ENCODE measurements around the gene ATAD3C.
"Not testable (repeated sequence)": the region's sequence is repeated elsewhere in the genome, so short reads cannot be mapped to it uniquely, and the experiment has no call there.

ATAD3C gene

GRCh38 chr1:1410238-1410637 is 39.3 kb upstream of the ATAD3C start:
- not testable (repeated sequence) for DNase-seq; H3K27ac Mint-ChIP-seq; H3K9me3 Mint-ChIP-seq; H3K4me3 Mint-ChIP-seq; ATAC-seq (replicated peaks); H3K27me3 Mint-ChIP-seq
- Mint-ChIP-seq H3K4me1 (ENCODE audit: low read depth in 2 of 2) (peaks cover 8 to 14% of the 10 kb centered on the region in 2 donors), H3K36me3 (ENCODE audit: insufficient read depth) (peaks cover 23% of the 10 kb centered on the region)

- DNase-seq, result no peak
- Mint-ChIP-seq H3K4me1 (ENCODE audit: low read depth in 2 of 2) (peaks cover 4 to 8% of the 10 kb centered on the region in 2 donors), H3K27me3 (no peaks in the 10 kb centered on the region), H3K27ac (peak overlapping the region in 1 of 2 donors; percentile 31), H3K4me3 (no peak overlapping the region), H3K36me3 (ENCODE audit: insufficient read depth) (peaks cover 10% of the 10 kb centered on the region), H3K9me3 (no peaks in the 10 kb centered on the region)
- no peak for ATAC-seq (replicated peaks)
Observed at GRCh38 chr1:1411626-1412025, 37.9 kb upstream of the ATAD3C start.

GRCh38 chr1:1412311-1412902 is 37.1 kb upstream of the ATAD3C start:
- H3K27ac Mint-ChIP-seq; H3K27me3 Mint-ChIP-seq; H3K9me3 Mint-ChIP-seq; DNase-seq; ATAC-seq (replicated peaks); H3K4me1 Mint-ChIP-seq (ENCODE audit: low read depth in 2 of 2); H3K36me3 Mint-ChIP-seq (ENCODE audit: insufficient read depth); H3K4me3 Mint-ChIP-seq: not testable (repeated sequence)

GRCh38 chr1:1415751-1416150 is 33.7 kb upstream of the ATAD3C start:
- H3K27me3 Mint-ChIP-seq, result peaks cover 0 to 4% of the 10 kb centered on the region in 2 donors
- H3K9me3 Mint-ChIP-seq, result no peaks in the 10 kb centered on the region
- H3K4me3 Mint-ChIP-seq, result no peak overlapping the region
- H3K4me1 Mint-ChIP-seq (ENCODE audit: low read depth in 2 of 2), result no peaks in the 10 kb centered on the region
- no peak for ATAC-seq (replicated peaks)
- H3K36me3 Mint-ChIP-seq (ENCODE audit: insufficient read depth), result no peaks in the 10 kb centered on the region
- DNase-seq, result no peak
- H3K27ac Mint-ChIP-seq, result no peak overlapping the region

- not testable (repeated sequence) for H3K4me3 Mint-ChIP-seq; H3K36me3 Mint-ChIP-seq (ENCODE audit: insufficient read depth)
Observed at GRCh38 chr1:1417396-1417795, 32.1 kb upstream of the ATAD3C start.

GRCh38 chr1:1417825-1418463 is 31.5 kb upstream of the ATAD3C start:
- H3K27ac Mint-ChIP-seq; H3K36me3 Mint-ChIP-seq (ENCODE audit: insufficient read depth); H3K4me3 Mint-ChIP-seq; H3K4me1 Mint-ChIP-seq (ENCODE audit: low read depth in 2 of 2); H3K9me3 Mint-ChIP-seq; ATAC-seq (replicated peaks); DNase-seq: not testable (repeated sequence)
- H3K27me3 Mint-ChIP-seq, result peaks cover 6 to 24% of the 10 kb centered on the region in 2 donors

More at GRCh38 chr1:1417396-1417795, 32.1 kb upstream of the ATAD3C start:
- not testable (repeated sequence) for DNase-seq; H3K9me3 Mint-ChIP-seq; H3K27ac Mint-ChIP-seq; H3K4me1 Mint-ChIP-seq (ENCODE audit: low read depth in 2 of 2); ATAC-seq (replicated peaks)
- H3K27me3 Mint-ChIP-seq, result peaks cover under 1 to 18% of the 10 kb centered on the region in 2 donors

GRCh38 chr1:1418464-1419362 is 30.8 kb upstream of the ATAD3C start:
- ATAC-seq (replicated peaks), result no peak
- Mint-ChIP-seq H3K36me3 (ENCODE audit: insufficient read depth) (no peaks in the 10 kb centered on the region), H3K4me3 (no peak overlapping the region), H3K4me1 (ENCODE audit: low read depth in 2 of 2) (no peaks in the 10 kb centered on the region), H3K27ac (no peak overlapping the region), H3K27me3 (peaks cover 8 to 27% of the 10 kb centered on the region in 2 donors), H3K9me3 (no peaks in the 10 kb centered on the region)
- DNase-seq, result no peak

- H3K4me3 Mint-ChIP-seq, result no peak overlapping the region
- H3K27me3 Mint-ChIP-seq, result peaks cover 10 to 31% of the 10 kb centered on the region in 2 donors
- H3K36me3 Mint-ChIP-seq (ENCODE audit: insufficient read depth), result no peaks in the 10 kb centered on the region
- no peak for ATAC-seq (replicated peaks)
- H3K4me1 Mint-ChIP-seq (ENCODE audit: low read depth in 2 of 2), result no peaks in the 10 kb centered on the region
- no peak overlapping the region for H3K27ac Mint-ChIP-seq
- no peaks in the 10 kb centered on the region for H3K9me3 Mint-ChIP-seq
- DNase-seq, result no peak
Observed at GRCh38 chr1:1419363-1419812, 30.1 kb upstream of the ATAD3C start.

GRCh38 chr1:1419813-1420653 is 29.5 kb upstream of the ATAD3C start:
- H3K27me3 Mint-ChIP-seq, result peaks cover 16 to 37% of the 10 kb centered on the region in 2 donors
- no peak for ATAC-seq (replicated peaks)

GRCh38 chr1:1420654-1421141 is 28.8 kb upstream of the ATAD3C start:
- Mint-ChIP-seq H3K36me3 (ENCODE audit: insufficient read depth) (no peaks in the 10 kb centered on the region), H3K9me3 (no peaks in the 10 kb centered on the region), H3K4me3 (peak overlapping the region in 1 of 2 donors; percentile 31), H3K27me3 (peaks cover 18 to 44% of the 10 kb centered on the region in 2 donors), H3K4me1 (ENCODE audit: low read depth in 2 of 2) (no peaks in the 10 kb centered on the region), H3K27ac (no peak overlapping the region)
- ATAC-seq (replicated peaks) (no peak), DNase-seq (no peak)

More at GRCh38 chr1:1419813-1420653, 29.5 kb upstream of the ATAD3C start:
- H3K4me1 Mint-ChIP-seq (ENCODE audit: low read depth in 2 of 2), result no peaks in the 10 kb centered on the region
- no peak overlapping the region for H3K4me3 Mint-ChIP-seq
- H3K27ac Mint-ChIP-seq, result no peak overlapping the region
- no peaks in the 10 kb centered on the region for H3K9me3 Mint-ChIP-seq
- no peaks in the 10 kb centered on the region for H3K36me3 Mint-ChIP-seq (ENCODE audit: insufficient read depth)
- DNase-seq, result no peak

GRCh38 chr1:1421147-1421906 is 28.2 kb upstream of the ATAD3C start, which contains the start of gene ANKRD65:
Gene ANKRD65 (minus strand): TSS chr1:1421276. CDS start chr1:1421005, 271 bp downstream.
- Mint-ChIP-seq H3K9me3 (no peaks in the 10 kb centered on the region), H3K4me1 (ENCODE audit: low read depth in 2 of 2) (peaks cover 0 to under 1% of the 10 kb centered on the region in 2 donors), H3K4me3 (peak within 1 kb of the TSS in 1 of 2 donors; percentile 31), H3K36me3 (ENCODE audit: insufficient read depth) (no peaks in the 10 kb centered on the region), H3K27ac (no peak within 1 kb of the TSS), H3K27me3 (peaks cover 20 to 50% of the 10 kb centered on the region in 2 donors)
- DNase-seq, result no peak
- ATAC-seq (replicated peaks), result no peak

- H3K36me3 Mint-ChIP-seq (ENCODE audit: insufficient read depth), result no peaks in the 10 kb centered on the region
Observed at GRCh38 chr1:1421907-1422464, 27.5 kb upstream of the ATAD3C start.

More at GRCh38 chr1:1421907-1422464, 27.5 kb upstream of the ATAD3C start:
- Mint-ChIP-seq H3K27me3 (peaks cover 23 to 55% of the 10 kb centered on the region in 2 donors), H3K27ac (no peak overlapping the region), H3K4me3 (no peak overlapping the region), H3K9me3 (no peaks in the 10 kb centered on the region), H3K4me1 (ENCODE audit: low read depth in 2 of 2) (peaks cover 0 to 2% of the 10 kb centered on the region in 2 donors)
- DNase-seq, result no peak
- no peak for ATAC-seq (replicated peaks)
